HG03354 (cell line): ENCODE measurements around the gene VWA7.
"Not testable (repeated sequence)": the region's sequence is repeated elsewhere in the genome, so short reads cannot be mapped to it uniquely, and the experiment has no call there.

Source experiments
- ATAC-seq: cut with Tn5 transposase; IDR thresholded peaks from one replicate; pipeline ENCODE4 v1.9.1; 2021; ENCODE audit warnings: mild to moderate bottlenecking; ENCODE audit not compliant: unreplicated experiment, poor library complexity, severe bottlenecking

Gene VWA7

GRCh38 chr6:31806470-31807272 lies 29.5 kb upstream of the VWA7 start, which contains the start of gene LSM2:
TSS of gene LSM2 (minus strand) at chr6:31806966. CDS start at chr6:31806757, 209 bp downstream.
- peak; percentile 89 for ATAC-seq

- peak; percentile 33 for ATAC-seq
Measured at GRCh38 chr6:31805939-31806469, 28.9 kb upstream of the VWA7 start.

- not testable (repeated sequence) for ATAC-seq
Measured at GRCh38 chr6:31801031-31801927, 24.2 kb upstream of the VWA7 start.

- ATAC-seq = no peak
Measured at GRCh38 chr6:31799781-31800180, 22.7 kb upstream of the VWA7 start.

GRCh38 chr6:31797588-31797987 lies 20.5 kb upstream of the VWA7 start:
- ATAC-seq = no peak

GRCh38 chr6:31796993-31797385 lies 19.9 kb upstream of the VWA7 start:
- ATAC-seq = no peak

- ATAC-seq = peak; percentile 73
Measured at GRCh38 chr6:31795616-31796298, 18.6 kb upstream of the VWA7 start, which contains the start of gene VARS1. TSS of gene VARS1 (minus strand) at chr6:31795752. CDS start at chr6:31795217, 535 bp downstream.

GRCh38 chr6:31794866-31795615 lies 17.9 kb upstream of the VWA7 start:
- ATAC-seq = peak; percentile 15

GRCh38 chr6:31794294-31794865 lies 17.3 kb upstream of the VWA7 start:
- no peak for ATAC-seq

- ATAC-seq = not testable (repeated sequence)
Measured at GRCh38 chr6:31793927-31794245, 16.8 kb upstream of the VWA7 start.

- ATAC-seq = no peak
Measured at GRCh38 chr6:31792761-31793171, 15.6 kb upstream of the VWA7 start.

- no peak for ATAC-seq
Measured at GRCh38 chr6:31792090-31792374, 14.9 kb upstream of the VWA7 start.

- ATAC-seq = no peak
Measured at GRCh38 chr6:31791324-31792089, 14.4 kb upstream of the VWA7 start.

GRCh38 chr6:31785475-31785874 lies 8.3 kb upstream of the VWA7 start:
- ATAC-seq = no peak

GRCh38 chr6:31784098-31784925 lies 7.2 kb upstream of the VWA7 start:
- ATAC-seq = no peak

GRCh38 chr6:31782126-31782855 lies 5.2 kb upstream of the VWA7 start:
- no peak for ATAC-seq
